Measurements from ENCODE around the gene RGS7. TPM values are rescaled to one million over a fixed set of nuclear protein-coding genes. Genes with fewer than 3 reads are reported as not detected.

Gene RGS7
- polyA plus RNA-seq, 1 donor: 2.1 TPM

GRCh38 chr1:241274693-241275092 lies 82.3 kb downstream of the RGS7 start:
- Histone ChIP-seq H3K4me3 (ENCODE audit: low read length) (no peak overlapping the region), H3K4me1 (ENCODE audit: control insufficient read depth, insufficient read depth, low read length) (no peaks in the 10 kb centered on the region), H3K36me3 (ENCODE audit: control insufficient read depth, insufficient read depth, low read length) (no peaks in the 10 kb centered on the region), H3K27me3 (ENCODE audit: control insufficient read depth, insufficient read depth, low read length) (no peaks in the 10 kb centered on the region), H3K9me3 (ENCODE audit: control insufficient read depth, low read depth, low read length) (peaks cover 7% of the 10 kb centered on the region), H3K27ac (ENCODE audit: low read length) (no peak overlapping the region)
- DNase-seq: no peak
- 86% methylated on average over 1 of the region's 4 CpGs for WGBS (ENCODE audit: insufficient coverage, low lambda C conversion rate)

- Histone ChIP-seq H3K27me3 (ENCODE audit: control insufficient read depth, insufficient read depth, low read length) (no peaks in the 10 kb centered on the region), H3K9me3 (ENCODE audit: control insufficient read depth, low read depth, low read length) (peaks cover 7% of the 10 kb centered on the region), H3K36me3 (ENCODE audit: control insufficient read depth, insufficient read depth, low read length) (no peaks in the 10 kb centered on the region), H3K4me1 (ENCODE audit: control insufficient read depth, insufficient read depth, low read length) (no peaks in the 10 kb centered on the region), H3K27ac (ENCODE audit: low read length) (no peak overlapping the region), H3K4me3 (ENCODE audit: low read length) (no peak overlapping the region)
- DNase-seq: no peak
These were observed 84.2 kb downstream of the RGS7 start for GRCh38 chr1:241272828-241273227.

GRCh38 chr1:241271427-241271826 lies 85.6 kb downstream of the RGS7 start:
- no peak overlapping the region for H3K4me3 ChIP-seq (ENCODE audit: low read length)
- no peaks in the 10 kb centered on the region for H3K4me1 ChIP-seq (ENCODE audit: control insufficient read depth, insufficient read depth, low read length)
- WGBS (ENCODE audit: insufficient coverage, low lambda C conversion rate): no CpG with 5 or more reads among the region's 1 CpG
- peaks cover 7% of the 10 kb centered on the region for H3K9me3 ChIP-seq (ENCODE audit: control insufficient read depth, low read depth, low read length)
- no peaks in the 10 kb centered on the region for H3K27me3 ChIP-seq (ENCODE audit: control insufficient read depth, insufficient read depth, low read length)
- H3K27ac ChIP-seq (ENCODE audit: low read length): no peak overlapping the region
- DNase-seq: peak; percentile 5 to 19
- H3K36me3 ChIP-seq (ENCODE audit: control insufficient read depth, insufficient read depth, low read length): no peaks in the 10 kb centered on the region

GRCh38 chr1:241270016-241270415 lies 87.0 kb downstream of the RGS7 start:
- Histone ChIP-seq H3K4me1 (ENCODE audit: control insufficient read depth, insufficient read depth, low read length) (no peaks in the 10 kb centered on the region), H3K27ac (ENCODE audit: low read length) (no peak overlapping the region), H3K4me3 (ENCODE audit: low read length) (no peak overlapping the region), H3K9me3 (ENCODE audit: control insufficient read depth, low read depth, low read length) (peaks cover 7% of the 10 kb centered on the region), H3K27me3 (ENCODE audit: control insufficient read depth, insufficient read depth, low read length) (no peaks in the 10 kb centered on the region), H3K36me3 (ENCODE audit: control insufficient read depth, insufficient read depth, low read length) (no peaks in the 10 kb centered on the region)
- no peak for DNase-seq
- WGBS (ENCODE audit: insufficient coverage, low lambda C conversion rate): 100% methylated on average over 1 of the region's 2 CpGs

GRCh38 chr1:241269116-241269515 lies 87.9 kb downstream of the RGS7 start:
- H3K9me3 ChIP-seq (ENCODE audit: control insufficient read depth, low read depth, low read length): peaks cover 7% of the 10 kb centered on the region
- no peaks in the 10 kb centered on the region for H3K4me1 ChIP-seq (ENCODE audit: control insufficient read depth, insufficient read depth, low read length)
- H3K27me3 ChIP-seq (ENCODE audit: control insufficient read depth, insufficient read depth, low read length): no peaks in the 10 kb centered on the region
- DNase-seq: no peak
- no peaks in the 10 kb centered on the region for H3K36me3 ChIP-seq (ENCODE audit: control insufficient read depth, insufficient read depth, low read length)
- H3K4me3 ChIP-seq (ENCODE audit: low read length): no peak overlapping the region
- WGBS (ENCODE audit: insufficient coverage, low lambda C conversion rate): no CpG with 5 or more reads among the region's 9 CpGs
- H3K27ac ChIP-seq (ENCODE audit: low read length): no peak overlapping the region

GRCh38 chr1:241266121-241266520 lies 90.9 kb downstream of the RGS7 start:
- 100% methylated on average over 1 of the region's 2 CpGs for WGBS (ENCODE audit: insufficient coverage, low lambda C conversion rate)
- H3K27me3 ChIP-seq (ENCODE audit: control insufficient read depth, insufficient read depth, low read length): no peaks in the 10 kb centered on the region

GRCh38 chr1:241265428-241265827 lies 91.6 kb downstream of the RGS7 start:
- H3K4me3 ChIP-seq (ENCODE audit: low read length): no peak overlapping the region
- no peaks in the 10 kb centered on the region for H3K9me3 ChIP-seq (ENCODE audit: control insufficient read depth, low read depth, low read length)
- no peaks in the 10 kb centered on the region for H3K27me3 ChIP-seq (ENCODE audit: control insufficient read depth, insufficient read depth, low read length)
- no peak overlapping the region for H3K27ac ChIP-seq (ENCODE audit: low read length)
- H3K4me1 ChIP-seq (ENCODE audit: control insufficient read depth, insufficient read depth, low read length): no peaks in the 10 kb centered on the region
- H3K36me3 ChIP-seq (ENCODE audit: control insufficient read depth, insufficient read depth, low read length): no peaks in the 10 kb centered on the region
- no CpG with 5 or more reads among the region's 2 CpGs for WGBS (ENCODE audit: insufficient coverage, low lambda C conversion rate)
- no peak for DNase-seq

More at GRCh38 chr1:241266121-241266520, 90.9 kb downstream of the RGS7 start:
- H3K9me3 ChIP-seq (ENCODE audit: control insufficient read depth, low read depth, low read length): no peaks in the 10 kb centered on the region
- DNase-seq: no peak
- H3K27ac ChIP-seq (ENCODE audit: low read length): no peak overlapping the region
- H3K4me1 ChIP-seq (ENCODE audit: control insufficient read depth, insufficient read depth, low read length): no peaks in the 10 kb centered on the region
- no peaks in the 10 kb centered on the region for H3K36me3 ChIP-seq (ENCODE audit: control insufficient read depth, insufficient read depth, low read length)
- no peak overlapping the region for H3K4me3 ChIP-seq (ENCODE audit: low read length)

- Histone ChIP-seq H3K4me3 (ENCODE audit: low read length) (no peak overlapping the region), H3K4me1 (ENCODE audit: control insufficient read depth, insufficient read depth, low read length) (no peaks in the 10 kb centered on the region), H3K9me3 (ENCODE audit: control insufficient read depth, low read depth, low read length) (no peaks in the 10 kb centered on the region), H3K27ac (ENCODE audit: low read length) (no peak overlapping the region), H3K36me3 (ENCODE audit: control insufficient read depth, insufficient read depth, low read length) (no peaks in the 10 kb centered on the region), H3K27me3 (ENCODE audit: control insufficient read depth, insufficient read depth, low read length) (no peaks in the 10 kb centered on the region)
- no CpG with 5 or more reads among the region's 3 CpGs for WGBS (ENCODE audit: insufficient coverage, low lambda C conversion rate)
- DNase-seq: no peak
These were observed 93.7 kb downstream of the RGS7 start for GRCh38 chr1:241263346-241263745.

- Histone ChIP-seq H3K36me3 (ENCODE audit: control insufficient read depth, insufficient read depth, low read length) (no peaks in the 10 kb centered on the region), H3K27me3 (ENCODE audit: control insufficient read depth, insufficient read depth, low read length) (no peaks in the 10 kb centered on the region), H3K9me3 (ENCODE audit: control insufficient read depth, low read depth, low read length) (peaks cover 2% of the 10 kb centered on the region), H3K4me1 (ENCODE audit: control insufficient read depth, insufficient read depth, low read length) (peaks cover 2% of the 10 kb centered on the region), H3K27ac (ENCODE audit: low read length) (no peak overlapping the region), H3K4me3 (ENCODE audit: low read length) (no peak overlapping the region)
- WGBS (ENCODE audit: insufficient coverage, low lambda C conversion rate): no CpG with 5 or more reads among the region's 2 CpGs
- DNase-seq: no peak
These were observed 103.5 kb downstream of the RGS7 start for GRCh38 chr1:241253471-241253870.

- peak; percentile 29 to 75 for DNase-seq
- Histone ChIP-seq H3K27me3 (ENCODE audit: control insufficient read depth, insufficient read depth, low read length) (no peaks in the 10 kb centered on the region), H3K36me3 (ENCODE audit: control insufficient read depth, insufficient read depth, low read length) (no peaks in the 10 kb centered on the region), H3K4me1 (ENCODE audit: control insufficient read depth, insufficient read depth, low read length) (peaks cover 2% of the 10 kb centered on the region), H3K9me3 (ENCODE audit: control insufficient read depth, low read depth, low read length) (peaks cover 2% of the 10 kb centered on the region), H3K27ac (ENCODE audit: low read length) (no peak overlapping the region), H3K4me3 (ENCODE audit: low read length) (no peak overlapping the region)
- WGBS (ENCODE audit: insufficient coverage, low lambda C conversion rate): no CpG with 5 or more reads among the region's 1 CpG
These were observed 106.5 kb downstream of the RGS7 start for GRCh38 chr1:241250465-241250864.

GRCh38 chr1:241240069-241240468 lies 116.9 kb downstream of the RGS7 start:
- no peaks in the 10 kb centered on the region for H3K4me1 ChIP-seq (ENCODE audit: control insufficient read depth, insufficient read depth, low read length)
- no peaks in the 10 kb centered on the region for H3K9me3 ChIP-seq (ENCODE audit: control insufficient read depth, low read depth, low read length)
- H3K27me3 ChIP-seq (ENCODE audit: control insufficient read depth, insufficient read depth, low read length): no peaks in the 10 kb centered on the region
- no peak for DNase-seq
- WGBS (ENCODE audit: insufficient coverage, low lambda C conversion rate): no CpG with 5 or more reads among the region's 5 CpGs
- H3K36me3 ChIP-seq (ENCODE audit: control insufficient read depth, insufficient read depth, low read length): no peaks in the 10 kb centered on the region
- H3K27ac ChIP-seq (ENCODE audit: low read length): no peak overlapping the region
- H3K4me3 ChIP-seq (ENCODE audit: low read length): no peak overlapping the region

All from large intestine (tissue), 3 donors.